CD8-positive, alpha-beta memory T cell (primary cell): ENCODE data around the gene SCAF8. TPM values are rescaled to one million over a fixed set of nuclear protein-coding genes. Genes with fewer than 3 reads are reported as not detected.
"Not testable (repeated sequence)": the region's sequence is repeated elsewhere in the genome, so short reads cannot be mapped to it uniquely, and the experiment has no call there.

ENCODE experiments used
- CTCF ChIA-PET: fragments of 350-600 bp; sonication (Branson Sonifier 250); formaldehyde crosslinking; loops from one replicate; lab custom pipeline; 2021; ENCODE audit warnings: antibody characterized with exemption; lab: Charles Lee
- POLR2A ChIA-PET: fragments of 350-600 bp; sonication (Branson Sonifier 250); formaldehyde crosslinking; loops from one replicate; lab custom pipeline; 2021; ENCODE audit warnings: antibody characterized with exemption; lab: Charles Lee
- DNase-seq, 5 donors: peaks; one replicate each; pipeline versions ENCODE4 v3.0.0 to v3.0.0-alpha.2; 2020 to 2022; ENCODE audit warnings: mixed read lengths in 1 of 5
- H3K27ac ChIP-seq: one replicate; pipeline ENCODE4 v1.7.0; 2013; ENCODE audit warnings: low read depth, mild to moderate bottlenecking, low read length, moderate library complexity
- H3K27me3 ChIP-seq: 2 replicates; pipeline ENCODE4 v1.7.0; 2013; ENCODE audit warnings: low read length, mild to moderate bottlenecking; ENCODE audit not compliant: insufficient read depth, poor library complexity, severe bottlenecking
- H3K36me3 ChIP-seq: 2 replicates; pipeline ENCODE4 v1.7.0; 2013; ENCODE audit warnings: mild to moderate bottlenecking, low read length, moderate library complexity; ENCODE audit not compliant: insufficient read depth
- H3K4me1 ChIP-seq: 2 replicates; pipeline ENCODE4 v1.7.0; 2013; ENCODE audit warnings: mild to moderate bottlenecking, low read length, moderate library complexity; ENCODE audit not compliant: insufficient read depth
- H3K4me3 ChIP-seq: 2 replicates; pipeline ENCODE4 v1.7.0; 2013; ENCODE audit warnings: mild to moderate bottlenecking, low read length
- H3K9me3 ChIP-seq: 2 replicates; pipeline ENCODE4 v1.7.0; 2013; ENCODE audit warnings: mild to moderate bottlenecking, low read length
- H3K27ac Mint-ChIP-seq, 8 donors: one replicate each; pipeline ENCODE4 v1.8.0; 2020 to 2021; ENCODE audit warnings: mixed read lengths in 8 of 8, mild to moderate bottlenecking in 6 of 8, inconsistent platforms in 3 of 8, moderate library complexity in 3 of 8
- H3K27me3 Mint-ChIP-seq, 2 donors: one replicate each; pipeline ENCODE4 v1.8.0; 2020 to 2021; ENCODE audit warnings: mixed read lengths in 2 of 2, mild to moderate bottlenecking in 1 of 2, moderate library complexity in 1 of 2
- H3K36me3 Mint-ChIP-seq, 3 donors: one replicate each; pipeline ENCODE4 v1.8.0; 2020 to 2021; ENCODE audit warnings: mixed read lengths in 3 of 3, inconsistent platforms in 1 of 3, mild to moderate bottlenecking in 1 of 3
- H3K4me1 Mint-ChIP-seq, 3 donors: one replicate each; pipeline ENCODE4 v1.8.0; 2020 to 2021; ENCODE audit warnings: mixed read lengths in 3 of 3, inconsistent platforms in 1 of 3, mild to moderate bottlenecking in 1 of 3
- H3K4me3 Mint-ChIP-seq, 7 donors: one replicate each; pipeline ENCODE4 v1.8.0; 2020 to 2021; ENCODE audit warnings: mixed read lengths in 7 of 7, mild to moderate bottlenecking in 6 of 7, moderate library complexity in 4 of 7, inconsistent platforms in 2 of 7
- H3K9me3 Mint-ChIP-seq, 5 donors: one replicate each; pipeline ENCODE4 v1.8.0; 2020 to 2022; ENCODE audit warnings: mixed read lengths in 5 of 5, mild to moderate bottlenecking in 3 of 5, moderate library complexity in 2 of 5, inconsistent platforms in 1 of 5
- polyA plus RNA-seq: library from polyadenylated mRNA; unstranded; fragments of 300-500 nt; fragmentation: Illumina TruSeq; gene quantifications from one replicate; pipeline ENCODE4 v1.2.3, GENCODE V29; 2021
- total RNA-seq, 2 experiments: library from RNA; stranded (reverse); gene quantifications; one replicate each; pipeline ENCODE4 v1.2.3, GENCODE V29; 2021

The SCAF8 gene
- total and polyA plus RNA-seq, 3 experiments from 2014 or later, result 16.2 to 39.8 (median 37.1) TPM

GRCh38 chr6:154805288-154805911 lies 72.2 kb downstream of the SCAF8 start:
- Histone ChIP-seq H3K27me3 (no peaks in the 10 kb centered on the region), H3K27ac (no peak overlapping the region), H3K9me3 (no peaks in the 10 kb centered on the region), H3K4me3 (no peak overlapping the region), H3K36me3 (peaks cover 45% of the 10 kb centered on the region), H3K4me1 (no peaks in the 10 kb centered on the region)
- peaks cover 3 to 10% (median 8%) of the 10 kb centered on the region in 3 donors for H3K4me1 Mint-ChIP-seq
- peaks cover 0 to 76% (median 19%) of the 10 kb centered on the region in 3 donors for H3K36me3 Mint-ChIP-seq
- ChIA-PET POLR2A (interaction anchor here (0.6 to 1.4 kb wide), 2 partner anchors 22 to 71 kb away, joined by 3 to 4 read pairs; no protein-coding TSS in a partner anchor), CTCF (interaction anchor here (0.5 to 11.0 kb wide), 9 partner anchors 14 to 130 kb away, joined by 3 to 112 read pairs (median 3); no protein-coding TSS in a partner anchor)
- peak in 2 of 5 donors; percentile 33 to 45 for DNase-seq
- no peak overlapping the region for H3K4me3 Mint-ChIP-seq
- no peaks in the 10 kb centered on the region for H3K27me3 Mint-ChIP-seq
- H3K27ac Mint-ChIP-seq, result peak overlapping the region in 4 of 8 donors; percentile 51 to 75 (median 60)
- H3K9me3 Mint-ChIP-seq, result no peaks in the 10 kb centered on the region

- Histone ChIP-seq H3K4me3 (no peak overlapping the region), H3K27me3 (no peaks in the 10 kb centered on the region), H3K27ac (no peak overlapping the region), H3K36me3 (peaks cover 57% of the 10 kb centered on the region), H3K9me3 (no peaks in the 10 kb centered on the region), H3K4me1 (no peaks in the 10 kb centered on the region)
- ChIA-PET CTCF (interaction anchor here (1.3 to 11.0 kb wide), 2 partner anchors 101 to 131 kb away, joined by 3 to 112 read pairs; no protein-coding TSS in a partner anchor), POLR2A (interaction anchor here (1.4 kb wide), 1 partner anchor 72 kb away, joined by 4 read pairs; no protein-coding TSS in a partner anchor)
- Mint-ChIP-seq H3K4me3 (no peak overlapping the region), H3K27ac (peak overlapping the region in 1 of 8 donors; percentile 74), H3K4me1 (peaks cover 2 to 4% (median 3%) of the 10 kb centered on the region in 3 donors), H3K9me3 (peaks cover 0 to 2% (median 0%) of the 10 kb centered on the region in 5 donors), H3K36me3 (peaks cover 13 to 81% (median 26%) of the 10 kb centered on the region in 3 donors), H3K27me3 (no peaks in the 10 kb centered on the region)
- no peak for DNase-seq
Measured at GRCh38 chr6:154806804-154807203, 73.6 kb downstream of the SCAF8 start.

GRCh38 chr6:154811663-154812062 lies 78.4 kb downstream of the SCAF8 start:
- H3K4me3 ChIP-seq, H3K27ac ChIP-seq, H3K27ac Mint-ChIP-seq, DNase-seq, POLR2A ChIA-PET, H3K27me3 Mint-ChIP-seq, H3K9me3 Mint-ChIP-seq, H3K27me3 ChIP-seq, H3K4me1 ChIP-seq, H3K4me3 Mint-ChIP-seq, H3K4me1 Mint-ChIP-seq, H3K9me3 ChIP-seq: not testable (repeated sequence)
- H3K36me3 Mint-ChIP-seq, result peaks cover 20 to 91% (median 39%) of the 10 kb centered on the region in 3 donors
- peaks cover 65% of the 10 kb centered on the region for H3K36me3 ChIP-seq
- CTCF ChIA-PET, result interaction anchor here (2.8 kb wide), 1 partner anchor 136 kb away, joined by 12 read pairs; no protein-coding TSS in a partner anchor

- Histone ChIP-seq H3K9me3 (no peaks in the 10 kb centered on the region), H3K27me3 (no peaks in the 10 kb centered on the region), H3K36me3 (peaks cover 65% of the 10 kb centered on the region), H3K4me1 (no peaks in the 10 kb centered on the region), H3K27ac (no peak overlapping the region), H3K4me3 (no peak overlapping the region)
- Mint-ChIP-seq H3K27ac (peak overlapping the region in 1 of 8 donors; percentile 46), H3K36me3 (peaks cover 24 to 91% (median 45%) of the 10 kb centered on the region in 3 donors), H3K4me1 (peaks cover 5 to 14% (median 8%) of the 10 kb centered on the region in 3 donors), H3K4me3 (peak overlapping the region in 1 of 7 donors; percentile 43), H3K9me3 (peaks cover 0 to 2% (median 0%) of the 10 kb centered on the region in 5 donors), H3K27me3 (no peaks in the 10 kb centered on the region)
- DNase-seq, result no peak
- POLR2A ChIA-PET, result no interaction called here
- CTCF ChIA-PET, result interaction anchor here (2.8 kb wide), 1 partner anchor 139 kb away, joined by 12 read pairs; no protein-coding TSS in a partner anchor
Measured at GRCh38 chr6:154814063-154814462, 80.8 kb downstream of the SCAF8 start.

- peaks cover 0 to 2% (median 0%) of the 10 kb centered on the region in 5 donors for H3K9me3 Mint-ChIP-seq
- ChIA-PET CTCF (no interaction called here), POLR2A (no interaction called here)
- no peak for DNase-seq
- H3K4me1 Mint-ChIP-seq, result peaks cover 7 to 14% (median 12%) of the 10 kb centered on the region in 3 donors
- no peaks in the 10 kb centered on the region for H3K27me3 ChIP-seq
- H3K36me3 ChIP-seq, result peaks cover 64% of the 10 kb centered on the region
- no peaks in the 10 kb centered on the region for H3K4me1 ChIP-seq
- H3K4me3 ChIP-seq, result no peak overlapping the region
- H3K36me3 Mint-ChIP-seq, result peaks cover 26 to 90% (median 40%) of the 10 kb centered on the region in 3 donors
- H3K4me3 Mint-ChIP-seq, result no peak overlapping the region
- H3K27ac ChIP-seq, result no peak overlapping the region
- H3K27me3 Mint-ChIP-seq, result no peaks in the 10 kb centered on the region
- H3K27ac Mint-ChIP-seq, result peak overlapping the region in 3 of 8 donors; percentile 32 to 37 (median 33)
- no peaks in the 10 kb centered on the region for H3K9me3 ChIP-seq
Measured at GRCh38 chr6:154815938-154816820, 83.0 kb downstream of the SCAF8 start.

- CTCF ChIA-PET, result no interaction called here
- peaks cover 17 to 84% (median 44%) of the 10 kb centered on the region in 3 donors for H3K36me3 Mint-ChIP-seq
- H3K27ac ChIP-seq, result no peak overlapping the region
Measured at GRCh38 chr6:154821099-154821498, 87.9 kb downstream of the SCAF8 start.

GRCh38 chr6:154821638-154822037 lies 88.4 kb downstream of the SCAF8 start:
- H3K4me3 ChIP-seq, result no peak overlapping the region
- H3K27ac Mint-ChIP-seq, result peak overlapping the region in 4 of 8 donors; percentile 5 to 82 (median 20)
- no peak overlapping the region for H3K27ac ChIP-seq
- H3K27me3 ChIP-seq, result no peaks in the 10 kb centered on the region
- DNase-seq, result no peak
- H3K4me3 Mint-ChIP-seq, result no peak overlapping the region
- no peaks in the 10 kb centered on the region for H3K4me1 ChIP-seq
- no peaks in the 10 kb centered on the region for H3K9me3 Mint-ChIP-seq
- ChIA-PET CTCF (no interaction called here), POLR2A (no interaction called here)
- no peaks in the 10 kb centered on the region for H3K9me3 ChIP-seq
- peaks cover 54% of the 10 kb centered on the region for H3K36me3 ChIP-seq
- H3K4me1 Mint-ChIP-seq, result peaks cover 21 to 26% (median 23%) of the 10 kb centered on the region in 3 donors
- H3K27me3 Mint-ChIP-seq, result no peaks in the 10 kb centered on the region
- peaks cover 17 to 79% (median 38%) of the 10 kb centered on the region in 3 donors for H3K36me3 Mint-ChIP-seq

More at GRCh38 chr6:154821099-154821498, 87.9 kb downstream of the SCAF8 start:
- Histone ChIP-seq H3K9me3 (no peaks in the 10 kb centered on the region), H3K4me1 (no peaks in the 10 kb centered on the region), H3K4me3 (no peak overlapping the region), H3K27me3 (no peaks in the 10 kb centered on the region), H3K36me3 (peaks cover 55% of the 10 kb centered on the region)
- peaks cover 24 to 31% (median 28%) of the 10 kb centered on the region in 3 donors for H3K4me1 Mint-ChIP-seq
- no peaks in the 10 kb centered on the region for H3K27me3 Mint-ChIP-seq
- no peak for DNase-seq
- POLR2A ChIA-PET, result no interaction called here
- H3K4me3 Mint-ChIP-seq, result no peak overlapping the region
- no peaks in the 10 kb centered on the region for H3K9me3 Mint-ChIP-seq
- peak overlapping the region in 3 of 8 donors; percentile 23 to 54 (median 38) for H3K27ac Mint-ChIP-seq
